GM12875 (cell line): ENCODE data around the gene NPIPA8.
"Not testable (repeated sequence)": the region's sequence is repeated elsewhere in the genome, so short reads cannot be mapped to it uniquely, and the experiment has no call there.

Experiments
- H3K4me3 ChIP-seq: one replicate; pipeline ENCODE4 v1.5.1; 2011; ENCODE audit warnings: low read depth, low read length, control low read depth

Gene NPIPA8

GRCh38 chr16:18336636-18337035 lies at the start of gene NPIPA8:
TSS of gene NPIPA8 (minus strand) at chr16:18336736. CDS start at chr16:18332662, 4,074 bp downstream.
- H3K4me3 ChIP-seq = not testable (repeated sequence)

- not testable (repeated sequence) for H3K4me3 ChIP-seq
These were observed 48.7 kb upstream of the NPIPA8 start for GRCh38 chr16:18385285-18385684.

GRCh38 chr16:18384869-18385268 lies 48.3 kb upstream of the NPIPA8 start:
- not testable (repeated sequence) for H3K4me3 ChIP-seq

- not testable (repeated sequence) for H3K4me3 ChIP-seq
These were observed 47.6 kb upstream of the NPIPA8 start for GRCh38 chr16:18384098-18384636.

GRCh38 chr16:18382696-18383095 lies 46.2 kb upstream of the NPIPA8 start:
- not testable (repeated sequence) for H3K4me3 ChIP-seq

- H3K4me3 ChIP-seq = not testable (repeated sequence)
These were observed 11.2 kb upstream of the NPIPA8 start for GRCh38 chr16:18347742-18348141.

- not testable (repeated sequence) for H3K4me3 ChIP-seq
These were observed 10.5 kb upstream of the NPIPA8 start for GRCh38 chr16:18346993-18347392.

GRCh38 chr16:18344634-18345033 lies 8.1 kb upstream of the NPIPA8 start:
- H3K4me3 ChIP-seq = not testable (repeated sequence)

- H3K4me3 ChIP-seq = not testable (repeated sequence)
These were observed 5.5 kb upstream of the NPIPA8 start for GRCh38 chr16:18341986-18342385.

- not testable (repeated sequence) for H3K4me3 ChIP-seq
These were observed 5.0 kb upstream of the NPIPA8 start for GRCh38 chr16:18341417-18341960.

GRCh38 chr16:18339210-18339609 lies 2.7 kb upstream of the NPIPA8 start:
- H3K4me3 ChIP-seq = not testable (repeated sequence)

- not testable (repeated sequence) for H3K4me3 ChIP-seq
These were observed 24.7 kb downstream of the NPIPA8 start for GRCh38 chr16:18311811-18312210.

GRCh38 chr16:18309159-18309558 lies 27.4 kb downstream of the NPIPA8 start:
- H3K4me3 ChIP-seq = not testable (repeated sequence)

- not testable (repeated sequence) for H3K4me3 ChIP-seq
These were observed 29.3 kb downstream of the NPIPA8 start for GRCh38 chr16:18307241-18307640.

- not testable (repeated sequence) for H3K4me3 ChIP-seq
These were observed 30.5 kb downstream of the NPIPA8 start for GRCh38 chr16:18306066-18306465.

- not testable (repeated sequence) for H3K4me3 ChIP-seq
These were observed 33.4 kb downstream of the NPIPA8 start for GRCh38 chr16:18303059-18303706.

GRCh38 chr16:18297714-18298113 lies 38.8 kb downstream of the NPIPA8 start:
- not testable (repeated sequence) for H3K4me3 ChIP-seq

- H3K4me3 ChIP-seq = not testable (repeated sequence)
These were observed 39.6 kb downstream of the NPIPA8 start for GRCh38 chr16:18296931-18297330.

GRCh38 chr16:18294371-18294770 lies 42.2 kb downstream of the NPIPA8 start:
- H3K4me3 ChIP-seq = not testable (repeated sequence)

- H3K4me3 ChIP-seq = not testable (repeated sequence)
These were observed 43.1 kb downstream of the NPIPA8 start for GRCh38 chr16:18293337-18293956.

GRCh38 chr16:18290959-18291358 lies 45.6 kb downstream of the NPIPA8 start:
- H3K4me3 ChIP-seq = not testable (repeated sequence)

GRCh38 chr16:18286342-18286741 lies 50.2 kb downstream of the NPIPA8 start:
- H3K4me3 ChIP-seq = not testable (repeated sequence)
